Stimulated activated CD4-positive, alpha-beta T cell treated with anti-CD3 and anti-CD28 coated beads, Interleukin-4, amount 100 ng/mL, for 4 hours (primary cell): ENCODE data around the gene TMEM151A.
A peak's percentile ranks its signal among the peaks of the same experiment; 100 is the strongest.
"Not testable (repeated sequence)": the region's sequence is repeated elsewhere in the genome, so short reads cannot be mapped to it uniquely, and the experiment has no call there.

Experiments
- DNase-seq, 2 experiments: peaks; one replicate each; pipeline ENCODE4 v3.0.0-alpha.2; 2020

Gene TMEM151A

DNA sequence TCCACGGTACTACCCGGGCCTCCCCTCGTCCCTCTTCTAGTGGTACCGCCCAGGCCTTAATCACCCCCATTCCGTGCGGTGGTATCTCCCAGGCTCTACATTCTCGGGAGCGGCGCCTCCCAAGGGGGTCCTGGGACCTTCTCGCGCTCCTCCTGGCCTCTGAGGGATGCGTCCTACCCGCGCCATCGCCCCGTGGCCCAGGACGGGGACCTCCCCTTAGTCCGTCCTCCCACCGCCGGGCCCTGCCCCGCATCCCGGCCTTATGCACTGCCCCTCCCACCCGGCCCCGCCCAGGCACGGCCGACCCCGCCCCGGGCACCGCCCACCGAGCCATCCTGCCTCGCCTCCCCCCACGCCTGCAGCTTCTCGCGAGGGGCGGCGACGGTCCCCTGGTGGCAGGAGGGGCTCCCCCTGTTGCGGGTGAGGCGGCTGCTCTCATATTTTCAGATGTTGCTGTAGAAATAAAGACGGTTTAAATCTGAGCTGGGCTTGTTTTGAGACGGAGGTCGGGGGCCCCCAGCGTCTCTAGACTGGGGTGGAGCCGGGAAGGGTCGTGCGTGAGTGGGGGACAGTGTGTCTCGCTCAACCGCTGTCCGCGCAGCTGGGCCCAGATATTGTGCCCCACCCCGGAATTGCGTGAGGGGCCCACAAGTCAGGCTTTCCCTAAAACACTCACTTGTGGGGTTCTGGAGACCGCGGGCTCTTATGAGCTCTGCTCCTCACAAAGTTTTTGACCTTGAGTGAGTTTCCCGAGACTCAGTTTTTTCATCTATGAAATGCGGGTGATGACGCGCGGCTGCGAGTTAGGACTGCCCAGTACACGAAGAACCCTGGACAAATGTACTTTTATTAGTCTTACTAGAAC lies 24.1 kb upstream of the TMEM151A start:
- DNase-seq, result peak; percentile 78 to 89

DNA sequence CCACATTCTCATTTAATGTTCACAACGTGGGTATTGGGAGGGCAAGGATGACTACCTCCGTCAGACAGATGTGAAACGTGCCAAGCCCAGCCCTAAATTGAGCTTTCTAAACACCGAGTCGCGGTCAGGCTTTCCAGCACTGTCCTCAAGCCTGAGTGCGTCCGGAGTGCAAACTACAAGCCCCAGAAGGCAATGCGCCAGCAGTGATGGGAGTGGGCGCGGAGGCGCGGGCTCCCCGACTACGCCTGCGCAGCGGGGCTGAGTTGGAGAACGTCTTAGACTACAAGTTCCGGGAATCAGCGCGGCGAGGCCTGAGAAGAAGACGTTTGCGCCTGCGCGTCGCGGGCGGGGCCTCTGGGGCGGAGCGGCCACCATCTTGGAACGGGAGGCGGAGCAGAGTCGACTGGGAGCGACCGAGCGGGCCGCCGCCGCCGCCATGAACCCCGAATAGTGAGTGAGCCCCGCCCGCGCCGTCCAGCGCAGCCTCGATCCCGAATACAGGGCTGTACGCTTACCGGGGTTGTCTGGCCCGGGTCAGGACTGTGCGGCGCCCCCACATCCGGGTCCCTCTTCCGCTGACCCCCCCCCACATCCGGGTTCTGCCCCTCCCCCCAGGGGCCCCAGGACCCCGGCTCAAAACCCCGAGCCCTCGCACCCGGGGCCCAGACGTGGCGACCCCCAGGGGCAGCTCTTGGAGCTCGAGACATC lies 23.3 kb upstream of the TMEM151A start, which contains the start of gene RAB1B:
TSS of gene RAB1B (plus strand) at position 396 of the 708 bp plus-strand sequence. CDS start at position 437, 41 bp downstream.
- peak; percentile 99 to 100 for DNase-seq

DNA sequence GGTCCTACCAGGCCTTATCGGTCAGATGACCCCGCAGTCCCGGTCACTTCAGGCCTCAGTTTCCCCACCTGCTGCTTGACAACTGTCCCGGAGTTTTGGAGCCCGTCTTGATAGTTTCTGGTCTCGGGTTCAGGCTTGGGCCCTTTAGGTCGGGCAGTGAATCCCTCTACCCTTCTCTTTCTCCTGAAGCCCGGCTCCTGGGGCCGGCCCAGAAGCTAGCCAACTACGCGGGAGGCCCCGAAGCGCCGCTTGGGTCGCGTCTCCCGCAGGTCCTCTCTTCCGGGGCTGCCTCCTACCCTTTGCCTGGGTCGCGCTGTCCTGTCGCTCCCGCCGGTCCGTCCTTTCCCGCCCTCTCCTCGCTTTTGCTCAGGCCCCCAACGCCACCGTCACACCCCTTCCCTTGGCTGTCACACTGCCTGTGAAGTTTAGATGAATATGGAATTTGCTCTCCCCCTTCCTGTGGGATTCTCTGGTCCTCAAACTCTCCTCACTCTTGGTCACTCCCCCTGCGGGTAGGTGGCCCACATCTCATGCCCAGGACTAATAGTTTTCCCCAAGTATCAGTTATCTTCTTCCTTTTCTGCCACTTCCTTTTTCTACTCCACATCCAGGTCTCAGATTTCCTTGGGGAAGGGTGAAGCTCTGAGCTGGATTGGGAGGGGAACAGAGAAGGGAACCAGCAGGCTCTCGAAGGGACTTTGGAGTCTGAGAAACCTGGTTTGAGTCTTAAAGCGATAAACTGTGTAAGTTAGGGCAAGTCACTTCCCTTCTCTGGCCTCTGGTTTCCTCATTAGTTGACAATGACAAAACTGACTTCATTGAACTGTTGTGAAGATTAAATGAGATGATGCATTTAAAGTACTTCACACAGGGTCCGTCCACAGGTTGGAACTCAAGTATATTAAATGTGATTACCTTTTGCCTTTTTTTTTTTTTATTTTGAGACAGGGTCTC lies 22.5 kb upstream of the TMEM151A start:
- DNase-seq, result no peak

DNA sequence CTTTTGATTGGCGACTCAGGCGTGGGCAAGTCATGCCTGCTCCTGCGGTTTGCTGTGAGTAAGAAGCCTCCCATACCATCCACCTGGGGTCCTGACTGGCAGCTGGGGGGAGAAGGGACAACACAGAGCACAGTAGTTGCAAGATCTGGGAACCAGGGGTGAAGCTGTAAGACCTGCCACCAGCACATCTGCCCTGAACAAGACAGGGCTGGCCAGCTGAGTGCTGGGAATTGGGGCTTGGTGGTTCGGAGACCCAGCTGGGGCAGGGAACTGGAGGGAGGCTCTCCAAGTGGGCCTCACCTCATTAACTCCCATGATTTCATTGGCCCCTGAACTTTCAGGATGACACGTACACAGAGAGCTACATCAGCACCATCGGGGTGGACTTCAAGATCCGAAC lies 19.9 kb upstream of the TMEM151A start:
- DNase-seq, result no peak

DNA sequence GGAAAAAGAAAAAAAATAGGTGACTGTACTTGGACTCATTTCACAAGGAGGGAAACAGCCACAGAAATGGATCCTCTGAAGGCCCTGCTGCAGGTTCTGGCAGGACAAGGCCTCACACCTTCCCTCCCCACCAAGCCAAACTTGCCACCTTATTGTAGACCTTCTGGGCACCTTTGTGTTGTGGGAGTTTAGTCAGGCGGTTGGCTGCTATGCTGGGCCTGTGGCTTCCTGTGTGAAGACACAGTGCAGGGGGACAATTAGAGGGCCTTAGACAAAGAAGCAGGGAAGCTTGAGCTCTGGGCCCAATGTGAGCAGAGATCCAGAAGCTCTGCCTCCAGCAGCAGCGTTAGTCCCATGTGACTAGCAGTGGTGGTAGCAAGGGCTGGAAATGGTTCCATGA lies 19.1 kb upstream of the TMEM151A start:
- DNase-seq, result no peak

DNA sequence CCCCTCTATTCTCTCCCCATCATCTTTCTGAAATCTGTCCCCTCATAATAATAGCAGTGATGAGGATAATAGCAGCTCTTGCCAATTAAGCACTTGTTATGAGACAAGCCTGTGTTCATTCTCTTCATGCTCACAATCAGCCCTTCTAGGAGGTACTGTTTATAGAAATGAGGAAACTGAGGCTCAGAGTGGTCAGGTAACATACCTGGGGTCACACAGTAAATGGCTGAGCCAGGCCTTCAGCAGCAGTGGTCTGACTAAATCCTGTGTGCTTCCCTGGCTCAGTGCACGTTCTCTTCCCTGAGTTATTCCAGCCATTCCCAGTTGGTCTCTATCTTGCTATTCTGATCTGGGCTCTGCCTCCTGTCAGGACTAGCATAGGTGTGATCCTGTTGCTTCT lies 17.5 kb upstream of the TMEM151A start:
- DNase-seq, result no peak

DNA sequence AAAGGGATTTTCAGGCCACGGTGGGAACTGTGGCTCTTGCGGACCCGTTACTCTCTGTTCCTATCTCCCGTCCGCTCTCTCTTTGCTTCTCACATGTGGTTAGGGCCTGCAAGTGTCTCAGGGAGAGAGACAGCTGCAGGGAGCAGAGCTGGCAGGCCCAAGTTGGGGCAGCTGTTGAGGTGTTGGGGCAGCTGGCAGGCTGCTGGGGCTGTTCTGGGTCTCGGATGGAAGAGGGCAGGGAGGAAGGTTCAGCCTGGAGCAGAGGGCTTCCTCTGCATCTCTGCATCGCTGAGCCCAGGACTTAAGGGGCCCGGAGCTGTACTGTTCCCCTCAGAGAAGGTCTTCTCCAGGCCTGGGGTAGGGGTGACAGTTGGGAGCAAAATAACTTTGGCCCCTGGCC lies 16.3 kb upstream of the TMEM151A start:
- DNase-seq, result no peak

DNA sequence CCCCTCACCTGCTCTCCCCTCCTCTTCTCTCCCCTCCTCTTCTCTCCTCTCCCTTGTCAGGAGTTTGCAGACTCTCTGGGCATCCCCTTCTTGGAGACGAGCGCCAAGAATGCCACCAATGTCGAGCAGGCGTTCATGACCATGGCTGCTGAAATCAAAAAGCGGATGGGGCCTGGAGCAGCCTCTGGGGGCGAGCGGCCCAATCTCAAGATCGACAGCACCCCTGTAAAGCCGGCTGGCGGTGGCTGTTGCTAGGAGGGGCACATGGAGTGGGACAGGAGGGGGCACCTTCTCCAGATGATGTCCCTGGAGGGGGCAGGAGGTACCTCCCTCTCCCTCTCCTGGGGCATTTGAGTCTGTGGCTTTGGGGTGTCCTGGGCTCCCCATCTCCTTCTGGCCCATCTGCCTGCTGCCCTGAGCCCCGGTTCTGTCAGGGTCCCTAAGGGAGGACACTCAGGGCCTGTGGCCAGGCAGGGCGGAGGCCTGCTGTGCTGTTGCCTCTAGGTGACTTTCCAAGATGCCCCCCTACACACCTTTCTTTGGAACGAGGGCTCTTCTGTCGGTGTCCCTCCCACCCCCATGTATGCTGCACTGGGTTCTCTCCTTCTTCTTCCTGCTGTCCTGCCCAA lies 15.6 kb upstream of the TMEM151A start:
- no peak for DNase-seq

DNA sequence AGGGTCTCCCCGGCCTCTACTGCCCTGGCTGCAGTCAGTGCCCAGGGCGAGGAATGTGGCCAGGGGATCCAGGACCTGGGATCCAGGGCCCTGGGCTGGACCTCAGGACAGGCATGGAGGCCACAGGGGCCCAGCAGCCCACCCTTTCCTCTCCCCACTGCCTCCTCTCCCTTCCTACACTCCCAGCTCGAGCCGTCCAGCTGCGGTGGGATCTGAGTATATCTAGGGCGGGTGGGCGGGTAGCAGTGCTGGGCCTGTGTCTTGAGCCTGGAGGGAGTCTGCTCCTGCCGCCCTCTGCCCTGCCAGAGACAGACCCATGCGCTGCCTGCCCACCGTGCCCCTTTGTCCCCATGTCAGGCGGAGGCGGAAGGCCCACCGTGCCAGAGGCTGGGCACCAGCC lies 15.1 kb upstream of the TMEM151A start:
- DNase-seq, result not testable (repeated sequence)

DNA sequence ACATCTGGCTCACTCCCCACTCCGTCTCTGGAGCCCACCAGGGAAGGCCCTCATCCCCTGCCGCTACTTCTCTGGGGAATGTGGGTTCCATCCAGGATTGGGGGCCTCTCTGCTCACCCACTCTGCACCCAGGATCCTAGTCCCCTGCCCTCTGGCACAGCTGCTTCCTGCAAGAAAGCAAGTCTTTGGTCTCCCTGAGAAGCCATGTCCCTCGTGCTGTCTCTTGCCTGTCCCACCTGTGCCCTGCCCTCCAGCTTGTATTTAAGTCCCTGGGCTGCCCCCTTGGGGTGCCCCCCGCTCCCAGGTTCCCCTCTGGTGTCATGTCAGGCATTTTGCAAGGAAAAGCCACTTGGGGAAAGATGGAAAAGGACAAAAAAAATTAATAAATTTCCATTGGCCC lies 14.6 kb upstream of the TMEM151A start:
- DNase-seq, result not testable (repeated sequence)

DNA sequence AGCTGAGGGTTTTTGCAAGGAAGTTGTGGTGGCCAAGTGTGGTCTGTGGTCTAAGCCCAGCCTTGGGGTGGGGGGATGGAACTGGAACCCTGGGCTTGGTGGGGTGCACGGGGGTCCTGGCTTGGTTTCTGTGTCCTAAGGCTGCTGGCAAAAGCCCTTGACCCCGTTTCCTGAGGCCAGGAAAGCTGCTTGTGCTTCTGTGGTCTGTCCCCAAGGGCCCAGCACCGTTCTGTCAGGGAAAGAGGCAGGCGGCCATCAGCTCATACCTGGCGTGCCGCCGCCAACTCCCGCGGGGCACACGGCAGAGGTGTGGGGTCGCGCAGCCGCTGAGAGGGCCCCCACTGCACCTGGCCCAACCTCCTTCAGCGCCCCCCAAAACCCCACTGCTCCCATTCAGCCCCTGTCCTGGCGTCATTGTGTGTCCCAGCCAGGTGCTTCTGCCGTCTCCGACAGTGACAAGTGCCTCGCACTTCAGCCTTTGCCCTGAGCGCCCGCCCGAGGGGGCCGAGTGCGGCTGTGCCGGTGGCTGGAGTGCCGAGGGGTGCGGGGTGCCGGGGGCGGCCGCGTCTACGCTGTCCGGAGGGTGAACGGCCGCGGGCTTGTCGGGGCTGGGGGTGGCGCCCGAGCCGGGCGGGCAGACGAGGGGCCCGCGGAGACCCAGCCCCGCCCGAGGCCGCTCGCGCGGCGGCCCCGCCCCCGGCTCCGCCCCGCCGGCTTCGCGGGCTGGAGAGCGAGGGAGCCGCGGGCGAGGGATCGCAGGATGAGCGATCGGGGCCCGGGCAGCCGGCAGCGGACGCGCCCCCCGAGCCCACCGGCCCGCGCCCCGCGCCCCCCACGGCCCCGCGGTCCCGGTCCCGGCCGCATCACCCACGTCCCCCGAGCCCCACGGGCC lies 14.0 kb upstream of the TMEM151A start, which contains the start of gene CNIH2:
TSS of gene CNIH2 (plus strand) at position 705 of the 892 bp plus-strand sequence. CDS start 282 bp downstream, outside the sequence.
- peak; percentile 40 to 59 for DNase-seq

DNA sequence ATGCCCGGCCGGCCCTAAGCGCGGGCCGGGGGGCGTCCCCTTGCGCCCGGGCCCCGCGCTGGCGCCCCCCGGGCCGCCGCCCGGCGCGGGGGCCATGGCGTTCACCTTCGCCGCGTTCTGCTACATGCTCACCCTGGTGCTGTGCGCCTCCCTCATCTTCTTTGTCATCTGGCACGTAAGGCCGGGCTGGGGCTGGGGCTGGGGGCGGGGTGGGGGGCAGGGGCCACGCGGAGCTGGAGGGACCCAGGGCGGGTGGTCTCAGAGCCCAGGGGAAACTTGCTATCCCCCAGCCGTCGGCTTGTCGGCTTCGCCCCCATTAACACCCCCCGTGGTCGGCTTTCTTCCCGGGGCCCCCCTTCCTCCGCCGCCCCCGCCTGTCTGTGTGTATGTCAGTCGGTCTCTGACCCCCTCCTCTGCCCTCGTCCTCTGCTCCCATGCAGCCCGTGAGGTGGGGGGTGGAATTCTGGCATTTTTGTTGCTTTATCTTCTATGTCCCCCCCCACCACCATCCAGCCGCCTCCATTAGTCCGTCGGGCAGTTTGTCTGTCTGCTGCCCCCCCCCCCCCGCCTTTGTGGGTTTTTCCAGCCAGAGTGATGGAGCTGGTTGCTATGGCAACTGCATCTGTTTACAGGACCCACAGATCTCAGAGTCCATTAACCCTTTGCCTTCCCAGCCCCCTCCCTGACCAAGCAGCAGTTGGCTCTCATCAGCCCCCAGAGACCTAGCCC lies 13.2 kb upstream of the TMEM151A start:
- no peak for DNase-seq

DNA sequence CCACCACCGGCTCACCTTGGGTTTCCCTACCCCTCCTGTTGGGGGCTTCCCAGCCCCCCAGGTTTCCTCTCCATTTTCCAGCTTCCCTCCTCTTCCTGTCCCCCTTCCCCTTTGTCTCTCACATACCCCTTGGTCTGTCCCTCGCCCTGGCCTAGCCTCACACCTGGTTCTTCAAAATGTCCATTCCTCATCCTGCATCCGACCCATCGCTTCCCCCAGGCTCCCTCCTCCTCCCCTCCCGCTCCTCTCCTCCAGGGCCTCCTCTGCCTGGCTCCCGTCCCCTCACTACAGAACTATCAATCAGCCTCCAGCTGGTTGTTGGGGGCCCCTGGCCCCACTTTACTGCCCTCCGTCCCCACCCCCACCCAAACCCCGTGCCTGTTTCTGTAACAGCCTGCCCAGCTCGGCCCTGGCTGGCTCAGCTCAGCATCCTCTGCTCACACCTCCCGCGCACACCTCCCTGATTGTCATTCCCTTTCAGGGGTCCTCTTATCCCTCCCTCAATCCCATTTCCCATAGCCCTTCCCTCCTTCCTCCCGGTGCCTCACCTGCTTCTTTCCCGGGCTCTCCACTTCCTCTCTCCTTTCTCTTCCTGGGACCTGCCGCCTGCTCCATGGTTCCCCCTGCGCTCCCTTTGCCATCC lies 12.5 kb upstream of the TMEM151A start:
- DNase-seq, result no peak

DNA sequence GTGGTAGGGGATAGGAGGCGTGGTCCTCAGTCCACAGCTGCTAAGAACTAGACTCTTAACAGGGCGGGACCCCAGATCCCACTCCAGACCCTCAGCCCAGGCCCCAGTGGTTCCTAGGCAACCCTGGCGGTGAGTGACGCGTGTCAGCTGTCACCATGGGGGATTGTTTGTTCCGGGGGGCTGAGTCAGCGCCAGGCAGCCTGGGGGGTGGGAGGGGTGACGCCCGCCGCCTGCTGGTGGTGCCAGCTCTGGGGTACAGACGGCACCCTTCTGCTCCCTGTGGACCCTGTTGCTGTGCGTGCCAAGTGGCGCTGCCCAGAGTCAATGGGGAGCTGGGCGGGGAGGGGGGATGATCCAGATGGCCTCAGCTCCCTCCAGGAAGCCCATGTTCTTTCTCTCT lies 11.3 kb upstream of the TMEM151A start:
- no peak for DNase-seq

DNA sequence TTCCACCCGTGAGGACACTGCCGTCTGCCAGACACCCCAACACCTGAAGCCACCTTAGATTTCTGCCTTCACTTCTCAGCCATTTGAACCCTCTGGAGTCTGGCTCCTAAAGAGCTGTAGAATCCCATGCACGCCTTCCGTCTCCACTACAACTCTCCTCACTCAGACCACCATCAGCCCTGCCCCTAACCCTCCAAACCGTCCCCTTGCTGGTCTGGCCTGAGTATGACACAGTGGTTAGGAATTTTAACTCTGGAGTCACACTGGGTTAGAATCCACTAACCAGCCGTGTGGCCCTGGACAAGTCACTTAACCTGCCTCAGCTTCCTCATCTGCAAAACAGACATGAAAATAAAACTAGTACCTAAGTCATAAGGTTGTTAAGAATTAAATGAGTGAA lies 10.7 kb upstream of the TMEM151A start:
- no peak for DNase-seq

DNA sequence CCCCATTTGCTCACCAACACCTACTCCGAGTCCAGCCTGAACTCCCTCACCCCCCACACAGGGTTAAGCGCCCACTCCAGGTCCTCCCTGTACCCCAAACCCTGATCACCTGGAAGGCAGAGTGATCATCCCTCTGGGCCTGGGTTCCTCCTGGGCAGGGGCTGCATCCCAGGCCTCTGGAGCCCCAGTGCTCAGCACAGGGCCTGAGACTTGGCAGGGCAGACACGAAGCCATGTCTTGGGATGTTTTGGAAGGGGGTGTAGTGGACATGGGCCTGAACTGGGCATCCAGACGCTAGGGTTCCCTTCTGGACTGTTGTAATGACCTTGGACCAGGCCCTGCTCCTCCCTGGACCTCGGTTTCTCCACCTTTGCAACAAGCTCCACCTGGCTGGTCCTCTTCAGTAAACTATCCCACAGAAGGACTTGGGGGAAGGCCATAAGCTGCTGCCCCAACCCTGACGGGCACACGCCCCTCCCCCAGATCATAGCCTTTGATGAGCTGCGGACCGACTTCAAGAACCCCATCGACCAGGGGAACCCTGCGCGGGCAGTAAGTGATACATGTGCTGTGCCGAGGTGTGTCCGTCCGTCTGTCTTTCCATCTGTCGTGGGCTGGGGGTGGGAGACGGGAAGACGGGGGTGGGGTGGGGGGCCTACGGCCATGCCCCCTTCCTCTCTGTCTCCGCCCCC lies 9.8 kb upstream of the TMEM151A start:
- DNase-seq, result no peak

DNA sequence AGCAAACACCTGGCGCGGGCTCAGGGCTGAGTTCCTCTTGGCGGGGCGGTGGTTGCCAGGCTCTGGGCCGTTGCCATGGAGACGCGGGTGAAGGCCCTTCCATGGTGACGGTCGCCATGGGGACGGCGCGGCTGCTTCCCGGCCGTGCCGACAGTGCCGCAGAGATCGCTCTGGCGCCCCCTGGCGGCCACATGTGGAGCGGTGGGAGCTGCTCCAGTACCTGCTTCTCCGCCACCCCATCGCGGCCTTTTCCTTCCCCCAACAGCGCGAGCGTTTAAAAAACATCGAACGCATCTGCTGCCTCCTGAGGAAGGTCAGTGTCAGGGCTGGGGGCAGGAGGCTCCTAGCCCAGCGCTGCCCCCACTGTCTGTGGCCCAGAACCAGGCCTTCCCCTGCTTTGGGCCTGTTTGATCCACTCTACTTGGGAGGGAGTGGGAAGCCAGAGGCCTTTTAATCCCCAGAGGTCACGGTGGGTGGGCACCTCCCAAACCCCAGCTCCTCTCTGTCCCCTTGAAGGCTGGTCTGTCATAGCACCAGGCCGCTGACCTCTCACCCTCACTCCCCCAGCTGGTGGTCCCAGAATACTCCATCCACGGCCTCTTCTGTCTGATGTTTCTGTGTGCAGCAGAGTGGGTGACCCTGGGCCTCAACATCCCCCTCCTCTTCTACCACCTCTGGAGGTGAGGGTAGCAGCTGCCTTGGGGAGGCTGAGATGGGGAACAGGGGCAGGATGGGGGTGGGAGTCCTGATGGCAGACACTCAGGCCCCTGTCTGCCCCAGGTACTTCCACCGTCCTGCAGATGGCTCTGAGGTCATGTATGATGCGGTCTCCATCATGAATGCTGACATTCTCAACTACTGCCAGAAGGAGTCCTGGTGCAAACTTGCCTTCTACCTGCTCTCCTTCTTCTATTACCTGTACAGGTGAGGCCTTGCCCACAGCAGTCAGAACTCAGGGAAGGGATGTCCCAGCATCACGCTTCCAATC lies 8.9 kb upstream of the TMEM151A start:
- peak; percentile 96 to 99 for DNase-seq
